ENCODE measurements around the gene LOXHD1.

- TF ChIP-seq CTCF (IDR thresholded peaks at IDR 0.05), result no peak
- no peak for TF ChIP-seq POLR2AphosphoS5 (IDR thresholded peaks at IDR 0.05; ENCODE audit: insufficient read depth in 1 of 2, low read depth in 1 of 2)
Observed at GRCh38 chr18:46678785-46679399, 21.9 kb upstream of the LOXHD1 start.

Data from vagina (tissue), 2 donors.